Loucy (cell line): ENCODE data around the gene KLHL33.

Source experiments
- EZH2phosphoT487 ChIP-seq: fragments of 200-600 bp; IDR thresholded peaks from 2 replicates; pipeline ENCODE4 v1.6.1; 2018; ENCODE audit warnings: antibody characterized with exemption, mild to moderate bottlenecking, moderate library complexity, borderline replicate concordance
- TF ChIP-seq, protein P1 (sequence below): fragments of 200-600 bp; sonication (generic); conservative IDR thresholded peaks from 2 replicates; pipeline ENCODE4 v1.5.1; 2014; ENCODE audit warnings: mild to moderate bottlenecking, antibody characterized with exemption, low read length

GRCh38 chr14:20419419-20419818 is 16.5 kb downstream of the KLHL33 start:
- TF ChIP-seq, protein P1, sequence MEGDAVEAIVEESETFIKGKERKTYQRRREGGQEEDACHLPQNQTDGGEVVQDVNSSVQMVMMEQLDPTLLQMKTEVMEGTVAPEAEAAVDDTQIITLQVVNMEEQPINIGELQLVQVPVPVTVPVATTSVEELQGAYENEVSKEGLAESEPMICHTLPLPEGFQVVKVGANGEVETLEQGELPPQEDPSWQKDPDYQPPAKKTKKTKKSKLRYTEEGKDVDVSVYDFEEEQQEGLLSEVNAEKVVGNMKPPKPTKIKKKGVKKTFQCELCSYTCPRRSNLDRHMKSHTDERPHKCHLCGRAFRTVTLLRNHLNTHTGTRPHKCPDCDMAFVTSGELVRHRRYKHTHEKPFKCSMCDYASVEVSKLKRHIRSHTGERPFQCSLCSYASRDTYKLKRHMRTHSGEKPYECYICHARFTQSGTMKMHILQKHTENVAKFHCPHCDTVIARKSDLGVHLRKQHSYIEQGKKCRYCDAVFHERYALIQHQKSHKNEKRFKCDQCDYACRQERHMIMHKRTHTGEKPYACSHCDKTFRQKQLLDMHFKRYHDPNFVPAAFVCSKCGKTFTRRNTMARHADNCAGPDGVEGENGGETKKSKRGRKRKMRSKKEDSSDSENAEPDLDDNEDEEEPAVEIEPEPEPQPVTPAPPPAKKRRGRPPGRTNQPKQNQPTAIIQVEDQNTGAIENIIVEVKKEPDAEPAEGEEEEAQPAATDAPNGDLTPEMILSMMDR = no peak; the same call in 1 of the 2 replicates
- TF ChIP-seq EZH2phosphoT487 = no peak
